HepG2 (cell line): ENCODE measurements around the gene HMX1. TPM values are rescaled to one million over a fixed set of nuclear protein-coding genes. Genes with fewer than 3 reads are reported as not detected.

Source experiments
- ATAC-seq: fragments of 200-7000 bp; cut with Tn5 transposase; 3 replicates; pipeline ENCODE4 v1.9.1; 2020; ENCODE audit warnings: mild to moderate bottlenecking, moderate library complexity
- BruUV-seq: library from RNA; stranded (reverse); fragments of 400-500 nt; replicated peaks from 2 replicates; lab custom pipeline; 2021; lab: Mats Ljungman, UMichigan
- CTCF ChIA-PET: fragments of 300-600 bp; formaldehyde crosslinking; extraction: SDS; loops from one replicate; lab custom pipeline; 2021; ENCODE audit warnings: low total read pairs, inconsistent platforms, low intra/inter-chr PET ratio; lab: Yijun Ruan, JAX
- POLR2A ChIA-PET: fragments of 350-600 bp; sonication (Branson Sonifier 250); formaldehyde crosslinking; loops from one replicate; lab custom pipeline; 2020; ENCODE audit warnings: antibody characterized with exemption, inconsistent platforms; lab: Yijun Ruan, JAX
- DNase-seq: peaks from one replicate; pipeline ENCODE4 v3.0.0-alpha.2; 2015; ENCODE audit warnings: low spot score
- FAIRE-seq: peaks from 3 replicates; lab custom pipeline; 2011; peaks lifted over from hg19 to GRCh38; lab: Jason Lieb, UNC
- H2AFZ ChIP-seq: one replicate; pipeline ENCODE4 v1.6.1; 2011; ENCODE audit warnings: low read length, inconsistent platforms
- H3K27ac ChIP-seq: fragments of 300-600 bp; 3 replicates; pipeline ENCODE4 v1.8.0; 2011; ENCODE audit warnings: mixed run types, mild to moderate bottlenecking, mixed read lengths, low read length, inconsistent platforms; ENCODE audit not compliant: insufficient read depth; ENCODE audit errors: extremely low read length
- H3K27me3 ChIP-seq, 2 experiments: fragments of 200-600 bp in 1 of 2; 2 replicates in 1 of 2; 3 replicates in 1 of 2; pipeline versions ENCODE4 v1.6.0 to v1.8.0; 2011; ENCODE audit warnings: low read length in 2 of 2, mild to moderate bottlenecking in 2 of 2, moderate library complexity in 2 of 2, inconsistent platforms in 1 of 2; ENCODE audit not compliant: insufficient read depth in 2 of 2, control insufficient read depth in 1 of 2
- H3K36me3 ChIP-seq, 2 experiments: fragments of 200-600 bp in 1 of 2; replicated peaks in 1 of 2; 2 replicates in 1 of 2; 3 replicates in 1 of 2; pipeline versions ENCODE4 v1.5.1 to v1.8.0; 2011; ENCODE audit warnings: low read length in 2 of 2, inconsistent platforms in 1 of 2; ENCODE audit not compliant: insufficient read depth in 2 of 2, control insufficient read depth in 1 of 2
- H3K4me1 ChIP-seq: 2 replicates; pipeline ENCODE4 v1.5.1; 2012; ENCODE audit warnings: low read length, inconsistent platforms; ENCODE audit not compliant: insufficient read depth
- H3K4me2 ChIP-seq: 2 replicates; pipeline ENCODE4 v1.6.0; 2011; ENCODE audit warnings: low read depth, low read length, inconsistent platforms
- H3K4me3 ChIP-seq, 3 experiments: fragments of 200-600 bp in 1 of 3; sonication (generic), shearing (Covaris generic) in 1 of 3; replicated peaks in 1 of 3; 2 replicates each; pipeline ENCODE4 v1.5.1; 2011 to 2016; ENCODE audit warnings: low read length in 3 of 3, inconsistent platforms in 2 of 3, low read depth in 2 of 3, mild to moderate bottlenecking in 2 of 3, control low read depth in 1 of 3, mixed read lengths in 1 of 3; ENCODE audit not compliant: insufficient read depth in 1 of 3
- H3K79me2 ChIP-seq: one replicate; pipeline ENCODE4 v1.6.1; 2011; ENCODE audit warnings: low read length, inconsistent platforms; ENCODE audit not compliant: insufficient read depth
- H3K9ac ChIP-seq: 2 replicates; pipeline ENCODE4 v1.6.0; 2011; ENCODE audit warnings: mild to moderate bottlenecking, low read depth, low read length, inconsistent platforms; ENCODE audit not compliant: insufficient read depth
- H3K9me3 ChIP-seq: 2 replicates; pipeline ENCODE4 v1.5.1; 2012; ENCODE audit warnings: mild to moderate bottlenecking, low read length
- H4K20me1 ChIP-seq: 2 replicates; pipeline ENCODE4 v1.6.0; 2011; ENCODE audit warnings: inconsistent platforms, mild to moderate bottlenecking, low read length, moderate library complexity; ENCODE audit not compliant: insufficient read depth
- ATF3 ChIP-seq: sonication (generic); formaldehyde crosslinking; IDR thresholded peaks from 2 replicates; pipeline ENCODE4 v1.4.0; 2020; ENCODE audit warnings: missing genetic modification reagents
- HNRNPL ChIP-seq: fragments of 200-400 bp; formaldehyde crosslinking; IDR thresholded peaks from 2 replicates; pipeline ENCODE4 v1.6.1; 2017; ENCODE audit warnings: mild to moderate bottlenecking, low read depth, low read length
- KAT8 ChIP-seq: IDR thresholded peaks from 2 replicates; pipeline ENCODE4 v1.6.1; 2016; ENCODE audit warnings: missing genetic modification reagents, missing compliant biosample characterization
- KDM4B ChIP-seq: sonication (generic); formaldehyde crosslinking; IDR thresholded peaks from 2 replicates; pipeline ENCODE4 v1.4.0; 2020; ENCODE audit warnings: missing genetic modification reagents
- POLR2A ChIP-seq, 2 experiments: IDR thresholded peaks; 2 replicates each; pipeline ENCODE4 v1.6.1; 2011; ENCODE audit warnings: low read depth in 2 of 2, low read length in 2 of 2, mild to moderate bottlenecking in 1 of 2, moderate library complexity in 1 of 2; ENCODE audit not compliant: insufficient read depth in 1 of 2
- TERF1 ChIP-seq: sonication (generic); formaldehyde crosslinking; IDR thresholded peaks from 2 replicates; pipeline ENCODE4 v1.8.0; 2022; ENCODE audit warnings: mild to moderate bottlenecking, missing genetic modification reagents, moderate library complexity
- ZMAT5 ChIP-seq: sonication (generic); formaldehyde crosslinking; IDR thresholded peaks from 2 replicates; pipeline ENCODE4 v1.5.0; 2020; ENCODE audit warnings: mild to moderate bottlenecking, low read depth, missing genetic modification reagents, borderline replicate concordance
- ZMYM4 ChIP-seq: sonication (generic); formaldehyde crosslinking; IDR thresholded peaks from 2 replicates; pipeline ENCODE4 v1.8.1; 2023; ENCODE audit warnings: mild to moderate bottlenecking, missing genetic modification reagents
- ZNF3 ChIP-seq: IDR thresholded peaks from 2 replicates; pipeline ENCODE4 v1.7.0; 2017; ENCODE audit warnings: inconsistent platforms
- ZNF570 ChIP-seq: sonication (generic); formaldehyde crosslinking; IDR thresholded peaks from 2 replicates; pipeline ENCODE4 v1.4.0; 2020; ENCODE audit warnings: mild to moderate bottlenecking, missing genetic modification reagents, borderline replicate concordance
- WGBS: methylation state at CpG from one replicate; pipeline ENCODE4 v1.1.6; 2017; ENCODE audit warnings: low lambda C conversion rate; 5-methylcytosine and 5-hydroxymethylcytosine counted together
- in situ Hi-C: cut with HindIII; loops from 2 replicates; pipeline ENCODE4 v1.10.0; 2017; ENCODE audit warnings: low pct_unique_long_range_greater_than_20kb; ENCODE audit not compliant: extremely low pct_ligation_motif_present
- intact Hi-C: fragments of 100-400 bp; cut with micrococcal nuclease; formaldehyde crosslinking; loops from one replicate; pipeline ENCODE4 v1.10.0; 2022; ENCODE audit not compliant: unreplicated experiment
- polyA plus RNA-seq, 8 experiments: library from polyadenylated mRNA; depleted of rRNA in 3 of 8; stranded (reverse) in 7 of 8; unstranded in 1 of 8; fragments of >200 nt; fragmentation: Illumina TruSeq in 4 of 8; extraction: Trizol in 4 of 8; gene quantifications; 2 replicates each; pipeline versions ENCODE4 v1.2.1 to v1.2.3, GENCODE V29; 2011 to 2016; ENCODE audit warnings: low read depth in 4 of 8, missing spikeins in 1 of 8, mixed read lengths in 1 of 8; ENCODE audit not compliant: insufficient read depth in 1 of 8
- total RNA-seq, 5 experiments: library from RNA; depleted of rRNA; stranded (reverse); fragments of >200 nt; fragmentation: Illumina TruSeq; extraction: Trizol; gene quantifications; 2 replicates each; pipeline ENCODE4 v1.2.3, GENCODE V29; 2016; ENCODE audit warnings: low read depth in 1 of 5
- TF ChIP-seq, protein P1 (sequence below): sonication (generic); formaldehyde crosslinking; IDR thresholded peaks from 2 replicates; pipeline ENCODE4 v1.9.0; 2022; ENCODE audit warnings: low read depth, missing genetic modification reagents

The HMX1 gene
- total and polyA plus RNA-seq, 2 of the 13 experiments (the other 11 are each of a cell fraction or from before 2014, with no cell fraction given): not detected

DNA sequence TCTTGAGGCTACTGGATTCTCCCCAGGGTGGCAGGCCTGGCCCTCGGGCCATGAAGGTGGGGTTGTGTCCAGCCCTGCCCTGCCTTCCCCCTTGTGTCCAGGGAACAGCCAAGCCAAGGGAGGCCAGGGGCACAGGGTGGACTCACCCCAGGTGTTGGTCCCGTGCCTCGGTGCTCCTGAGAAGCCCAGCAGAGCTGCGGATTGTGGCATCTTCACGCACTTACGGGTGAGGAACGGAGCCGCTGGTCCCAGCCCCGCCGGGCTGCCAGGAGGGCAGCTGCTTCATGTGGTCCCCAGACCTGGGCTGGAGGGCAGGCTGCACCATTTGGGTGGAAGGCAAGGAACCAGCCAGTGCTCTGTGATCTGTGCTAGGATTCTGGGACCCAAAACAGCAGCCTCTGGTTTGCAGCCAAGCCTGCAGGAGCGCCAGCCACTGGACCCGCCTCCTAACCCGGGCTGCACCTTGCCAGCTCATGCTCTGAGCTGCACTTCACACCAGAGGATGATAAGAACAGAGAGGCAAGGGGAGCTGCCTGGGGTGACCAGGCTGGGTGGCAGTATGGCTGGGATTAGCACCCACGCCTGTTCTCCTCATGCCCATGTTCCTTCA is 36.1 kb upstream of the HMX1 start:
- CTCF ChIA-PET: no interaction called here
- Histone ChIP-seq H2AFZ (no peak overlapping the region), H3K27me3 (peaks cover 19 to 86% of the 10 kb centered on the region in 2 experiments), H3K4me3 (no peak overlapping the region), H3K79me2 (no peaks in the 10 kb centered on the region), H3K9ac (no peak overlapping the region), H4K20me1 (no peaks in the 10 kb centered on the region), H3K9me3 (no peaks in the 10 kb centered on the region), H3K27ac (no peak overlapping the region), H3K4me2 (no peak overlapping the region), H3K4me1 (no peaks in the 10 kb centered on the region), H3K36me3 (no peaks in the 10 kb centered on the region)
- 80% methylated on average over 1 of the region's 14 CpGs for WGBS
- in situ Hi-C loops: no loop called here
- TF ChIP-seq KAT8 (CRISPR knock-in tag): no peak
- TF ChIP-seq POLR2A (IDR thresholded peaks at IDR 0.05; ENCODE audit: insufficient read depth in 1 of 2, low read depth in 2 of 2, low read length in 2 of 2): no peak
- no peak for TF ChIP-seq ZNF570 (CRISPR knock-in tag)
- no peak for TF ChIP-seq HNRNPL
- TF ChIP-seq TERF1 (CRISPR knock-in tag): no peak
- TF ChIP-seq, protein P1, sequence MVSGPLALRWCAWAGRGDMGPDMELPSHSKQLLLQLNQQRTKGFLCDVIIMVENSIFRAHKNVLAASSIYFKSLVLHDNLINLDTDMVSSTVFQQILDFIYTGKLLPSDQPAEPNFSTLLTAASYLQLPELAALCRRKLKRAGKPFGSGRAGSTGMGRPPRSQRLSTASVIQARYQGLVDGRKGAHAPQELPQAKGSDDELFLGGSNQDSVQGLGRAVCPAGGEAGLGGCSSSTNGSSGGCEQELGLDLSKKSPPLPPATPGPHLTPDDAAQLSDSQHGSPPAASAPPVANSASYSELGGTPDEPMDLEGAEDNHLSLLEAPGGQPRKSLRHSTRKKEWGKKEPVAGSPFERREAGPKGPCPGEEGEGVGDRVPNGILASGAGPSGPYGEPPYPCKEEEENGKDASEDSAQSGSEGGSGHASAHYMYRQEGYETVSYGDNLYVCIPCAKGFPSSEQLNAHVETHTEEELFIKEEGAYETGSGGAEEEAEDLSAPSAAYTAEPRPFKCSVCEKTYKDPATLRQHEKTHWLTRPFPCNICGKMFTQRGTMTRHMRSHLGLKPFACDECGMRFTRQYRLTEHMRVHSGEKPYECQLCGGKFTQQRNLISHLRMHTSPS (CRISPR knock-in tag): no peak
- TF ChIP-seq ZMYM4 (CRISPR knock-in tag): no peak
- TF ChIP-seq ZNF3 (CRISPR knock-in tag): no peak
- no peak for TF ChIP-seq KDM4B (CRISPR knock-in tag)
- TF ChIP-seq ATF3: no peak
- no peak for TF ChIP-seq ZMAT5 (CRISPR knock-in tag)
- FAIRE-seq (no peak), ATAC-seq (no peak), DNase-seq (no peak)
- POLR2A ChIA-PET: no interaction called here
- intact Hi-C loops: no loop called here
- no TSS peak for BruUV-seq
